Cardiac septum (tissue), 1 donor: Measurements from ENCODE around the gene CDK14. TPM values are rescaled to one million over a fixed set of nuclear protein-coding genes. Genes with fewer than 3 reads are reported as not detected.

Experiments used
- DNase-seq: peaks from one replicate; pipeline ENCODE4 v3.0.0-alpha.2; 2020; ENCODE audit warnings: low spot score
- intact Hi-C: fragments of 100-400 bp; cut with DNase I; formaldehyde crosslinking; loops from one replicate; pipeline ENCODE4 v1.14.0; 2022
- total RNA-seq: library from RNA; stranded (reverse); fragmentation: NEBNext Ultra II Directional; extraction: Animal tissue kit (Norgen Biotek cat#: 25700); gene quantifications from one replicate; pipeline ENCODE4 v1.2.1, GENCODE V29; 2021
- donor health status: DM: no; HTN: no; CAD: no.

Gene CDK14
- total RNA-seq, 1 donor from 2014 or later: 25.7 TPM

GRCh38 chr7:91043186-91043585 lies 447.1 kb downstream of the CDK14 start:
- intact Hi-C loops: no loop called here
- no peak for DNase-seq

GRCh38 chr7:91043924-91044645 lies 448.0 kb downstream of the CDK14 start:
- no peak for DNase-seq
- intact Hi-C loops: no loop called here

- intact Hi-C loops: no loop called here
These were observed 449.5 kb downstream of the CDK14 start for GRCh38 chr7:91045606-91046005.

GRCh38 chr7:91046322-91047089 lies 450.4 kb downstream of the CDK14 start:
- no peak for DNase-seq
- intact Hi-C loops: no loop called here

More at GRCh38 chr7:91045606-91046005, 449.5 kb downstream of the CDK14 start:
- no peak for DNase-seq

- intact Hi-C loops: no loop called here
- DNase-seq: no peak
These were observed 451.5 kb downstream of the CDK14 start for GRCh38 chr7:91047636-91048035.

GRCh38 chr7:91050677-91051076 lies 454.6 kb downstream of the CDK14 start:
- intact Hi-C loops: no loop called here

GRCh38 chr7:91051966-91052365 lies 455.8 kb downstream of the CDK14 start:
- no peak for DNase-seq
- intact Hi-C loops: no loop called here

More at GRCh38 chr7:91050677-91051076, 454.6 kb downstream of the CDK14 start:
- no peak for DNase-seq

GRCh38 chr7:91054374-91054773 lies 458.3 kb downstream of the CDK14 start:
- intact Hi-C loops: no loop called here

GRCh38 chr7:91055219-91055618 lies 459.1 kb downstream of the CDK14 start:
- no peak for DNase-seq
- intact Hi-C loops: no loop called here

More at GRCh38 chr7:91054374-91054773, 458.3 kb downstream of the CDK14 start:
- DNase-seq: no peak

- DNase-seq: no peak
These were observed 466.6 kb downstream of the CDK14 start for GRCh38 chr7:91062713-91063112.

GRCh38 chr7:91064052-91064451 lies 467.9 kb downstream of the CDK14 start:
- intact Hi-C loops: no loop called here

More at GRCh38 chr7:91062713-91063112, 466.6 kb downstream of the CDK14 start:
- intact Hi-C loops: no loop called here

GRCh38 chr7:91064938-91065337 lies 468.8 kb downstream of the CDK14 start:
- intact Hi-C loops: no loop called here
- no peak for DNase-seq

More at GRCh38 chr7:91064052-91064451, 467.9 kb downstream of the CDK14 start:
- DNase-seq: no peak

GRCh38 chr7:91066627-91067026 lies 470.5 kb downstream of the CDK14 start:
- no peak for DNase-seq
- intact Hi-C loops: no loop called here

GRCh38 chr7:91067242-91067641 lies 471.1 kb downstream of the CDK14 start:
- intact Hi-C loops: no loop called here
- no peak for DNase-seq

- DNase-seq: no peak
- intact Hi-C loops: no loop called here
These were observed 472.1 kb downstream of the CDK14 start for GRCh38 chr7:91068136-91068795.

- intact Hi-C loops: no loop called here
- DNase-seq: no peak
These were observed 473.0 kb downstream of the CDK14 start for GRCh38 chr7:91069146-91069545.

- DNase-seq: no peak
- intact Hi-C loops: no loop called here
These were observed 483.4 kb downstream of the CDK14 start for GRCh38 chr7:91079487-91079886.

GRCh38 chr7:91080351-91080750 lies 484.2 kb downstream of the CDK14 start:
- intact Hi-C loops: loop anchor here (5.0 kb wide), 2 partner anchors 557 to 702 kb away; no protein-coding TSS in a partner anchor
- DNase-seq: no peak

GRCh38 chr7:91082038-91082437 lies 485.9 kb downstream of the CDK14 start:
- no peak for DNase-seq
- intact Hi-C loops: loop anchor here (5.0 kb wide), 2 partner anchors 555 to 700 kb away; no protein-coding TSS in a partner anchor

- intact Hi-C loops: loop anchor here (5.0 kb wide), 2 partner anchors 554 to 699 kb away; no protein-coding TSS in a partner anchor
- DNase-seq: no peak
These were observed 486.9 kb downstream of the CDK14 start for GRCh38 chr7:91082852-91083495.
